K562 (cell line): ENCODE measurements around the gene CAPN2. TPM values are rescaled to one million over a fixed set of nuclear protein-coding genes. Genes with fewer than 3 reads are reported as not detected.

Source experiments
- ARHGAP35 ChIP-seq: fragments of 450-650 bp; IDR thresholded peaks from 2 replicates; pipeline ENCODE4 v1.6.1; 2018; ENCODE audit not compliant: partially characterized antibody
- ARID1B ChIP-seq: fragments of 450-650 bp; IDR thresholded peaks from 2 replicates; pipeline ENCODE4 v1.6.1; 2016; ENCODE audit warnings: antibody characterized with exemption, mild to moderate bottlenecking, inconsistent platforms
- BCL6 ChIP-seq: fragments of 250-450 bp; sonication (Bioruptor Pico); IDR thresholded peaks from 2 replicates; pipeline ENCODE4 v1.4.0; 2020
- E2F6 ChIP-seq, 2 experiments: IDR thresholded peaks; 2 replicates each; pipeline ENCODE4 v1.6.1; 2011; ENCODE audit warnings: borderline replicate concordance in 1 of 2, control low read depth in 1 of 2, low read depth in 1 of 2, low read length in 1 of 2, mild to moderate bottlenecking in 1 of 2, mixed read lengths in 1 of 2, moderate library complexity in 1 of 2; ENCODE audit not compliant: insufficient read depth in 1 of 2, insufficient read length in 1 of 2, poor library complexity in 1 of 2, severe bottlenecking in 1 of 2; ENCODE audit errors: extremely low read depth in 1 of 2
- HLTF ChIP-seq: fragments of 450-650 bp; IDR thresholded peaks from 2 replicates; pipeline ENCODE4 v1.6.1; 2016
- MLLT1 ChIP-seq, 2 experiments: fragments of 450-650 bp; IDR thresholded peaks; 2 replicates each; pipeline ENCODE4 v1.6.1; 2016
- MTA1 ChIP-seq: fragments of 450-650 bp; IDR thresholded peaks from 2 replicates; pipeline ENCODE4 v1.6.1; 2017; ENCODE audit warnings: borderline replicate concordance
- NCOA4 ChIP-seq: fragments of 450-650 bp; IDR thresholded peaks from 2 replicates; pipeline ENCODE4 v1.6.1; 2018; ENCODE audit warnings: mild to moderate bottlenecking; ENCODE audit not compliant: partially characterized antibody
- OTX1 ChIP-seq: fragments of 450-650 bp; formaldehyde crosslinking; IDR thresholded peaks from 2 replicates; pipeline ENCODE4 v1.4.0; 2022; ENCODE audit warnings: mild to moderate bottlenecking
- PHF20 ChIP-seq: fragments of 450-650 bp; IDR thresholded peaks from 2 replicates; pipeline ENCODE4 v1.6.1; 2018; ENCODE audit not compliant: partially characterized antibody
- PHF21A ChIP-seq: fragments of 450-650 bp; IDR thresholded peaks from 2 replicates; pipeline ENCODE4 v1.6.1; 2017; ENCODE audit warnings: low read depth, borderline replicate concordance
- RBM15 ChIP-seq: fragments of 200-400 bp; formaldehyde crosslinking; IDR thresholded peaks from 2 replicates; pipeline ENCODE4 v1.6.1; 2018; ENCODE audit warnings: mild to moderate bottlenecking, low read length, moderate library complexity; ENCODE audit not compliant: insufficient read depth
- SMARCA5 ChIP-seq: fragments of 450-650 bp; IDR thresholded peaks from 2 replicates; pipeline ENCODE4 v1.6.1; 2016
- U2AF1 ChIP-seq: fragments of 200-400 bp; formaldehyde crosslinking; optimal IDR thresholded peaks from 2 replicates; pipeline ENCODE3; 2017; ENCODE audit warnings: mild to moderate bottlenecking, low read depth, low read length, moderate library complexity
- VEZF1 ChIP-seq: fragments of 200-800 bp; sonication (Bioruptor generic); IDR thresholded peaks from 2 replicates; pipeline ENCODE4 v1.6.1; 2017; ENCODE audit warnings: missing genetic modification characterization, missing compliant biosample characterization
- WHSC1 ChIP-seq: IDR thresholded peaks from one replicate; pipeline ENCODE4 v1.6.1; 2012; ENCODE audit warnings: low read length, control low read depth, inconsistent platforms
- ZBTB49 ChIP-seq: sonication (generic); formaldehyde crosslinking; IDR thresholded peaks from 2 replicates; pipeline ENCODE4 v1.8.0; 2022; ENCODE audit warnings: missing genetic modification reagents, mild to moderate bottlenecking, borderline replicate concordance
- ZC3H8 ChIP-seq: fragments of 450-650 bp; IDR thresholded peaks from 2 replicates; pipeline ENCODE4 v1.6.1; 2017
- ZNF395 ChIP-seq: fragments of 200-800 bp; sonication (Bioruptor generic); IDR thresholded peaks from 2 replicates; pipeline ENCODE4 v1.6.1; 2017; ENCODE audit warnings: missing genetic modification characterization, missing compliant biosample characterization
- ZNF511 ChIP-seq: sonication (generic); formaldehyde crosslinking; IDR thresholded peaks from 2 replicates; pipeline ENCODE4 v1.8.0; 2022; ENCODE audit warnings: mild to moderate bottlenecking, missing genetic modification reagents
- polyA plus RNA-seq, 8 experiments: library from polyadenylated mRNA; depleted of rRNA in 4 of 8; stranded (reverse) in 5 of 8; unstranded in 3 of 8; fragments of >200 nt; fragmentation: Nextera tagmentation in 2 of 8; fragmentation: Illumina TruSeq in 1 of 8; extraction: Ambion mirVana in 2 of 8; extraction: Trizol in 1 of 8; gene quantifications; 2 replicates each; pipeline versions ENCODE4 v1.2.1 to v1.2.3, GENCODE V29; 2011 to 2014; ENCODE audit warnings: inconsistent platforms in 1 of 8, missing spikeins in 1 of 8
- total RNA-seq, 7 experiments: library from RNA; depleted of rRNA in 6 of 7; stranded (reverse); fragments of >200 nt in 6 of 7; fragmentation: Illumina TruSeq in 2 of 7; extraction: Trizol in 2 of 7; gene quantifications; 2 replicates each; pipeline versions ENCODE4 v1.2.1 to v1.2.3, GENCODE V29; 2011 to 2021; ENCODE audit warnings: low replicate concordance in 1 of 7

CAPN2 gene
- total and polyA plus RNA-seq, 9 of the 15 experiments (the other 6 are each of a cell fraction or from before 2014, with no cell fraction given) = 24.6 to 157 (median 101) TPM

- TF ChIP-seq ARID1B (peak; percentile 45), VEZF1 (0 out of 2 replicates have a peak, but pooled peaks have one; percentile 16), ZNF511 (CRISPR knock-in tag) (no peak), HLTF (peak; percentile 45; the same call in 1 of the 2 replicates), BCL6 (CRISPR knock-in tag) (no peak), ARHGAP35 (peak; percentile 77), WHSC1 (no peak), U2AF1 (no peak), RBM15 (no peak), ZNF395 (no peak), MLLT1 (IDR thresholded peaks at IDR 0.05) (peak; percentile 43 to 67; a peak in 2 of 4 replicates), NCOA4 (peak; percentile 64), PHF21A (0 out of 2 replicates have a peak, but pooled peaks have one; percentile 74), E2F6 (IDR thresholded peaks at IDR 0.05; ENCODE audit: borderline replicate concordance in 1 of 2, extremely low read depth in 1 of 2, insufficient read depth in 1 of 2, insufficient read length in 1 of 2, low read depth in 1 of 2, low read length in 1 of 2, poor library complexity in 1 of 2, severe bottlenecking in 1 of 2) (no peak), OTX1 (peak; percentile 79; the same call in 1 of the 2 replicates), ZBTB49 (CRISPR knock-in tag) (no peak), MTA1 (peak; percentile 61), PHF20 (no peak), SMARCA5 (peak; percentile 68; the same call in 1 of the 2 replicates), ZC3H8 (0 out of 2 replicates have a peak, but pooled peaks have one; percentile 41)
Measured at GRCh38 chr1:223708651-223709268, 3.6 kb upstream of the CAPN2 start (continued).
